IMR-90 (cell line): Measurements from ENCODE around the gene RPN1. TPM values are rescaled to one million over a fixed set of nuclear protein-coding genes. Genes with fewer than 3 reads are reported as not detected.

ENCODE experiments used
- ATAC-seq: fragments of 200-7000 bp; cut with Tn5 transposase; 2 replicates; pipeline ENCODE4 v1.9.1; 2020; ENCODE audit warnings: low read depth, mild to moderate bottlenecking, moderate library complexity
- BruUV-seq: library from RNA; stranded (reverse); fragments of 400-500 nt; replicated peaks from 2 replicates; lab custom pipeline; 2021; lab: Mats Ljungman, UMichigan
- CTCF ChIA-PET: fragments of 300-600 bp; formaldehyde crosslinking; extraction: SDS; loops from one replicate; lab custom pipeline; 2021; ENCODE audit warnings: antibody characterized with exemption; lab: Yijun Ruan, JAX
- POLR2A ChIA-PET: fragments of 300-600 bp; sonication (Branson Sonifier 250); formaldehyde crosslinking; loops from one replicate; lab custom pipeline; 2022; ENCODE audit warnings: antibody characterized with exemption; ENCODE audit not compliant: unreplicated experiment; lab: Charles Lee
- DNase-seq: peaks from one replicate; pipeline ENCODE4 v3.0.0; 2013
- H2AFZ ChIP-seq: replicated peaks from 2 replicates; pipeline ENCODE3; 2013; ENCODE audit warnings: low read length, mild to moderate bottlenecking; ENCODE audit not compliant: poor library complexity
- H2AK5ac ChIP-seq: 2 replicates; pipeline ENCODE4 v1.6.1; 2013; ENCODE audit warnings: low read depth, low read length, inconsistent platforms
- H2AK9ac ChIP-seq: replicated peaks from 2 replicates; pipeline ENCODE3; 2013; ENCODE audit warnings: mild to moderate bottlenecking, low read depth, low read length, moderate library complexity; ENCODE audit not compliant: poor library complexity
- H2BK120ac ChIP-seq: 2 replicates; pipeline ENCODE4 v1.6.1; 2013; ENCODE audit warnings: low read depth, low read length, inconsistent platforms
- H2BK15ac ChIP-seq: 3 replicates; pipeline ENCODE4 v1.6.1; 2013; ENCODE audit warnings: low read depth, low read length, inconsistent platforms
- H2BK20ac ChIP-seq: 2 replicates; pipeline ENCODE4 v1.6.1; 2013; ENCODE audit warnings: low read depth, mild to moderate bottlenecking, inconsistent platforms, low read length, moderate library complexity
- H2BK5ac ChIP-seq: 2 replicates; pipeline ENCODE4 v1.6.1; 2013; ENCODE audit warnings: mild to moderate bottlenecking, low read depth, low read length, inconsistent platforms; ENCODE audit not compliant: poor library complexity, severe bottlenecking
- H3K14ac ChIP-seq: replicated peaks from 2 replicates; pipeline ENCODE4 v1.6.1; 2013; ENCODE audit warnings: low read depth, low read length, inconsistent platforms
- H3K18ac ChIP-seq: 2 replicates; pipeline ENCODE4 v1.6.1; 2013; ENCODE audit warnings: low read depth, low read length, control low read depth
- H3K23ac ChIP-seq: 2 replicates; pipeline ENCODE4 v1.6.1; 2013; ENCODE audit warnings: low read depth, low read length, inconsistent platforms
- H3K27ac ChIP-seq: 2 replicates; pipeline ENCODE4 v1.5.1; 2013; ENCODE audit warnings: mild to moderate bottlenecking, control low read depth, low read length; ENCODE audit not compliant: insufficient read depth
- H3K27me3 ChIP-seq: 2 replicates; pipeline ENCODE4 v1.6.1; 2013; ENCODE audit warnings: low read length; ENCODE audit not compliant: control insufficient read depth, insufficient read depth
- H3K36me3 ChIP-seq: 2 replicates; pipeline ENCODE4 v1.6.1; 2013; ENCODE audit warnings: low read length, mixed read lengths; ENCODE audit not compliant: control insufficient read depth, insufficient read depth
- H3K4ac ChIP-seq: 2 replicates; pipeline ENCODE4 v1.6.1; 2013; ENCODE audit warnings: low read depth, low read length, inconsistent platforms
- H3K4me1 ChIP-seq: 2 replicates; pipeline ENCODE4 v1.6.1; 2013; ENCODE audit warnings: low read length, mixed read lengths; ENCODE audit not compliant: control insufficient read depth, insufficient read depth
- H3K4me2 ChIP-seq: 2 replicates; pipeline ENCODE4 v1.6.1; 2013; ENCODE audit warnings: low read depth, mild to moderate bottlenecking, control low read depth, low read length, moderate library complexity
- H3K4me3 ChIP-seq: 2 replicates; pipeline ENCODE4 v1.5.1; 2013; ENCODE audit warnings: low read depth, mild to moderate bottlenecking, control low read depth, low read length, moderate library complexity; ENCODE audit not compliant: insufficient read depth
- H3K56ac ChIP-seq: 2 replicates; pipeline ENCODE4 v1.6.1; 2013; ENCODE audit warnings: low read length, inconsistent platforms; ENCODE audit not compliant: insufficient read depth; ENCODE audit errors: extremely low read depth
- H3K79me1 ChIP-seq, 2 experiments: 2 replicates each; pipeline ENCODE4 v1.6.1; 2013; ENCODE audit warnings: low read length in 2 of 2, inconsistent platforms in 1 of 2, low read depth in 1 of 2
- H3K9ac ChIP-seq: 2 replicates; pipeline ENCODE4 v1.6.1; 2013; ENCODE audit warnings: low read depth, low read length, control low read depth
- H3K9me1 ChIP-seq: 2 replicates; pipeline ENCODE4 v1.6.1; 2013; ENCODE audit warnings: low read length, inconsistent platforms; ENCODE audit not compliant: insufficient read depth
- H3K9me3 ChIP-seq: 2 replicates; pipeline ENCODE4 v1.6.1; 2013; ENCODE audit warnings: low read length; ENCODE audit not compliant: control insufficient read depth, insufficient read depth
- H4K20me1 ChIP-seq: 2 replicates; pipeline ENCODE4 v1.6.1; 2013; ENCODE audit warnings: low read length, inconsistent platforms; ENCODE audit not compliant: insufficient read depth
- H4K5ac ChIP-seq: 2 replicates; pipeline ENCODE4 v1.6.1; 2013; ENCODE audit warnings: mild to moderate bottlenecking, low read depth, low read length, control low read depth
- H4K8ac ChIP-seq, 2 experiments: 2 replicates each; pipeline ENCODE4 v1.6.1; 2013; ENCODE audit warnings: low read depth in 2 of 2, low read length in 2 of 2, control low read depth in 1 of 2, inconsistent platforms in 1 of 2
- H4K91ac ChIP-seq: 2 replicates; pipeline ENCODE4 v1.6.1; 2013; ENCODE audit warnings: low read depth, low read length, inconsistent platforms; ENCODE audit not compliant: insufficient read depth
- BHLHE40 ChIP-seq: fragments of 150-350 bp; IDR thresholded peaks from 2 replicates; pipeline ENCODE4 v1.6.1; 2016; ENCODE audit warnings: mild to moderate bottlenecking, low read depth, low read length
- CHD1 ChIP-seq: IDR thresholded peaks from 2 replicates; pipeline ENCODE4 v1.6.1; 2012; ENCODE audit warnings: low read depth, low read length, improper control_type of control experiment
- CTCF ChIP-seq: conservative IDR thresholded peaks from 2 replicates; pipeline ENCODE4 v1.5.1; 2012; ENCODE audit warnings: mild to moderate bottlenecking, low read depth, low read length, improper control_type of control experiment
- ELK1 ChIP-seq: fragments of 150-350 bp; IDR thresholded peaks from 2 replicates; pipeline ENCODE4 v1.6.1; 2016; ENCODE audit warnings: low read depth, mild to moderate bottlenecking, low read length, moderate library complexity, borderline replicate concordance
- FOS ChIP-seq: fragments of 150-350 bp; IDR thresholded peaks from 2 replicates; pipeline ENCODE4 v1.6.1; 2016; ENCODE audit warnings: low read depth, low read length
- MAFK ChIP-seq: IDR thresholded peaks from 2 replicates; pipeline ENCODE4 v1.6.1; 2012; ENCODE audit warnings: low read depth, low read length, improper control_type of control experiment
- MAZ ChIP-seq: IDR thresholded peaks from 2 replicates; pipeline ENCODE4 v1.6.1; 2012; ENCODE audit warnings: low read depth, mild to moderate bottlenecking, low read length, improper control_type of control experiment, moderate library complexity, borderline replicate concordance
- MXI1 ChIP-seq: IDR thresholded peaks from 2 replicates; pipeline ENCODE4 v1.6.1; 2012; ENCODE audit warnings: low read depth, mild to moderate bottlenecking, low read length, moderate library complexity, borderline replicate concordance
- NFE2L2 ChIP-seq: fragments of 150-350 bp; IDR thresholded peaks from 2 replicates; pipeline ENCODE4 v1.6.1; 2016; ENCODE audit warnings: low read depth, mild to moderate bottlenecking, low read length
- POLR2A ChIP-seq: IDR thresholded peaks from 2 replicates; pipeline ENCODE4 v1.6.1; 2012; ENCODE audit warnings: mild to moderate bottlenecking, low read depth, low read length
- RAD21 ChIP-seq: IDR thresholded peaks from 2 replicates; pipeline ENCODE4 v1.6.1; 2012; ENCODE audit warnings: low read length, improper control_type of control experiment
- RCOR1 ChIP-seq: IDR thresholded peaks from 2 replicates; pipeline ENCODE4 v1.6.1; 2012; ENCODE audit warnings: mild to moderate bottlenecking, low read length, improper control_type of control experiment; ENCODE audit not compliant: insufficient replicate concordance
- RFX5 ChIP-seq: IDR thresholded peaks from 2 replicates; pipeline ENCODE4 v1.8.0; 2012; ENCODE audit warnings: low read depth, mild to moderate bottlenecking, low read length, moderate library complexity
- SMC3 ChIP-seq: fragments of 150-350 bp; IDR thresholded peaks from 2 replicates; pipeline ENCODE4 v1.6.1; 2016; ENCODE audit warnings: low read depth, mild to moderate bottlenecking, antibody characterized with exemption, low read length, moderate library complexity
- USF2 ChIP-seq: fragments of 150-350 bp; IDR thresholded peaks from 2 replicates; pipeline ENCODE4 v1.6.1; 2017; ENCODE audit warnings: mild to moderate bottlenecking, antibody characterized with exemption, low read length, low read depth
- WGBS, 2 experiments: methylation state at CpG; one replicate each; pipeline versions ENCODE4 v1.1.5 to v1.1.7; 2013; ENCODE audit warnings: missing lambda C conversion rate in 2 of 2; ENCODE audit not compliant: insufficient read length in 1 of 2; ENCODE audit errors: extremely low coverage in 2 of 2; 5-methylcytosine and 5-hydroxymethylcytosine counted together
- dilution Hi-C: fragments of 300-500 bp; cut with HindIII; formaldehyde crosslinking; loops from one replicate; pipeline ENCODE4 v1.14.3; 2018; ENCODE audit warnings: low sequenced_read_pairs; ENCODE audit not compliant: unreplicated experiment
- in situ Hi-C: fragments of 300-500 bp; cut with MboI; formaldehyde crosslinking; loops from 3 replicates; pipeline ENCODE4 v1.14.3; 2019; ENCODE audit warnings: low sequenced_read_pairs, inconsistent platforms, mixed read lengths
- intact Hi-C: fragments of 100-400 bp; cut with micrococcal nuclease; formaldehyde crosslinking; loops from 2 replicates; pipeline ENCODE4 v1.10.0; 2022
- polyA plus RNA-seq, 3 experiments: library from polyadenylated mRNA; depleted of rRNA; stranded (reverse); fragments of >200 nt; gene quantifications; 2 replicates each; pipeline ENCODE4 v1.2.3, GENCODE V29; 2012; ENCODE audit warnings: low replicate concordance in 1 of 3
- total RNA-seq: library from RNA; depleted of rRNA; stranded (reverse); fragments of >200 nt; gene quantifications from 2 replicates; pipeline ENCODE4 v1.2.3, GENCODE V29; 2012

The RPN1 gene
- total and polyA plus RNA-seq, 2 of the 4 experiments (the other 2 are of a cell fraction) = 252 to 736 TPM

- TF ChIP-seq FOS = no peak
- TF ChIP-seq CHD1 = no peak
- no peak for TF ChIP-seq ELK1
- TF ChIP-seq CTCF = no peak
- TF ChIP-seq RCOR1 = no peak
- no peak for TF ChIP-seq BHLHE40
- no peak for TF ChIP-seq MAZ
- no peak for TF ChIP-seq POLR2A
- TF ChIP-seq MXI1 = no peak
- no peak for TF ChIP-seq NFE2L2
- TF ChIP-seq SMC3 = no peak
- TF ChIP-seq RAD21 = no peak
- no peak for TF ChIP-seq MAFK
- no peak for TF ChIP-seq USF2
- TF ChIP-seq RFX5 = no peak
- no peak overlapping the region for H3K23ac ChIP-seq
- H3K79me1 ChIP-seq = no peaks in the 10 kb centered on the region
- no peak overlapping the region for H3K56ac ChIP-seq
- dilution Hi-C loops = no loop called here
- H2AK9ac ChIP-seq = no peak overlapping the region
- H2BK20ac ChIP-seq = no peak overlapping the region
- H3K27ac ChIP-seq = no peak overlapping the region
- ATAC-seq (no peak), DNase-seq (no peak)
- H4K8ac ChIP-seq = no peak overlapping the region
- H3K9me3 ChIP-seq = no peaks in the 10 kb centered on the region
- H3K27me3 ChIP-seq = peaks cover 3% of the 10 kb centered on the region
- no CpG with 5 or more reads among the region's 5 CpGs for WGBS, 2 experiments
- H2BK5ac ChIP-seq = no peak overlapping the region
- BruUV-seq = no TSS peak
- in situ Hi-C loops = no loop called here
- no peak overlapping the region for H3K4me2 ChIP-seq
- no peak overlapping the region for H2AK5ac ChIP-seq
- no peak overlapping the region for H4K5ac ChIP-seq
- H3K9me1 ChIP-seq = no peaks in the 10 kb centered on the region
- no peak overlapping the region for H2BK120ac ChIP-seq
- intact Hi-C loops = no loop called here
- no peak overlapping the region for H3K4me3 ChIP-seq
- POLR2A ChIA-PET = interaction anchor here (0.5 kb wide), 1 partner anchor 918 kb away, joined by 3 read pairs; no protein-coding TSS in a partner anchor
- H2AFZ ChIP-seq = no peak overlapping the region
- H4K20me1 ChIP-seq = no peaks in the 10 kb centered on the region
- no peak overlapping the region for H3K14ac ChIP-seq
- H3K18ac ChIP-seq = no peak overlapping the region
- H3K4ac ChIP-seq = no peak overlapping the region
- no peaks in the 10 kb centered on the region for H3K36me3 ChIP-seq
- no peaks in the 10 kb centered on the region for H3K4me1 ChIP-seq
- no peak overlapping the region for H4K91ac ChIP-seq
- no peak overlapping the region for H3K9ac ChIP-seq
- no peak overlapping the region for H2BK15ac ChIP-seq
- CTCF ChIA-PET = no interaction called here
Measured at GRCh38 chr3:128689060-128689459, 38.4 kb upstream of the RPN1 start.
